Tongue (tissue), 2 donors: ENCODE measurements around the gene KLHL25. TPM values are rescaled to one million over a fixed set of nuclear protein-coding genes. Genes with fewer than 3 reads are reported as not detected.

Experiments used
- DNase-seq: peaks from one replicate; pipeline ENCODE4 v3.0.0-alpha.2; 2015
- total RNA-seq: library from RNA; depleted of rRNA; stranded (reverse); fragments of >200 nt; gene quantifications from one replicate; pipeline ENCODE4 v1.2.3, GENCODE V29; 2014

Gene KLHL25
- total RNA-seq, 1 donor from 2014 or later: 7.4 TPM

DNA sequence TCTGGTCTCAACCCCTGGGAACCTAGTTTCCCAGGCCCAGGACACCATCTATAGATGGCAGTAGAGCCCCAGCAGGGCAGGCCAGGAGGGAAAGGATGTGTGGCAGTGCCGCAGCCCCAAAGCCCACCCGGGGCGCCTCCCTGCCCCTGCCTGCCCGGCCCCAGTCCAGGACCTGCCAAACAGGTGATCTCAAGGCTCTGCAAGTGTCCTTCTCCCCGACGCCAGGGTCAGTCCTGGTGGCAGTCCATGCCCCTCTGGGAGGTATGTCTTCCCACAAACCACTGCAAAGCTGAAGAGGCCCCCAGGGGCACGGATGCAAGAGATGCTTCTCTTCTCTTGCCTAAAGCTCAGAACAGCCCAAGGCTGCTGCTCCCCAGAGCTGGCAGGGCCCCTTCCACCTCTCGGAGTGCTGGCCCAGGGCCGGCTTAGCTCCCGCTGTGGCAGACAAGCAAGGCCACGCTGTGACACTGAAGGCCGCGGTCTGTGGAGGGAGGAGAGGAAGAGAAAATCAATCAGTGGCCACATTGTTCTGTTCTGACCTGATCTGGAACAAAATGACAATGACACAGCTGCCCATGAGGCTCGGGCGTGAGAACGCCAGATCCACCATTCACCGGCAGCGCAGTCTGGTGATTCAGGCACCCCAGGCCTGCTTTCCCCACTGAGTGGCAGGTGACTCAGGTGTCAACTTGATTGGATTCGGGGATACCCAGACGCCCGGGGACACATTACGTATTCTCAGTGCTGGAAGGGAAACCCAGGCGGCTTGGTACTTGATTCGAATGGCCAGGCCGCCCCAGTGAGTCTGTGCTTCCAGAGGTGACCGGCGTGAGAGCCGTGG is 34.0 kb downstream of the KLHL25 start:
- no peak for DNase-seq

GRCh38 chr15:85760049-85760448 is 34.7 kb downstream of the KLHL25 start:
- DNase-seq: no peak

DNA sequence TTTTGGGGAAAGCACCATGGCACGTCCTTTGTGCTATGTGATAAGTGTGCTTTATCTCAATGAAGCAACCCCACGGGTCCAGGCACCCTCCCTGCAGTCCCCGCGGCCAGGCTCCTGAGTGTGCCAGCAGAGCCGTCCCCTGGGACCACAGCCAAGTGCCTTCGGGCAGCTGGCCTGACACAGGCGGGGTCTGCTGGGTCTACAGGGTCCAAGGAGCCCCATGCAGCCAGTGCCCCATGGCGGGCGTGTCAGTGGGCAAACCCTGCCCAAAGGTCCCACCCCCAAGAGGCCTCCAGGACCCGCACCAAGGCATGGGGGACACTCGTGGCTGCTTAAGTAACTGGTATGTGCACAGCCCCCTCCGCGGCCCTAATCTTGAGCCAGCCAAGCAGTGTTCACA is 35.3 kb downstream of the KLHL25 start:
- DNase-seq: no peak

GRCh38 chr15:85758655-85758978 is 36.1 kb downstream of the KLHL25 start:
- DNase-seq: no peak

DNA sequence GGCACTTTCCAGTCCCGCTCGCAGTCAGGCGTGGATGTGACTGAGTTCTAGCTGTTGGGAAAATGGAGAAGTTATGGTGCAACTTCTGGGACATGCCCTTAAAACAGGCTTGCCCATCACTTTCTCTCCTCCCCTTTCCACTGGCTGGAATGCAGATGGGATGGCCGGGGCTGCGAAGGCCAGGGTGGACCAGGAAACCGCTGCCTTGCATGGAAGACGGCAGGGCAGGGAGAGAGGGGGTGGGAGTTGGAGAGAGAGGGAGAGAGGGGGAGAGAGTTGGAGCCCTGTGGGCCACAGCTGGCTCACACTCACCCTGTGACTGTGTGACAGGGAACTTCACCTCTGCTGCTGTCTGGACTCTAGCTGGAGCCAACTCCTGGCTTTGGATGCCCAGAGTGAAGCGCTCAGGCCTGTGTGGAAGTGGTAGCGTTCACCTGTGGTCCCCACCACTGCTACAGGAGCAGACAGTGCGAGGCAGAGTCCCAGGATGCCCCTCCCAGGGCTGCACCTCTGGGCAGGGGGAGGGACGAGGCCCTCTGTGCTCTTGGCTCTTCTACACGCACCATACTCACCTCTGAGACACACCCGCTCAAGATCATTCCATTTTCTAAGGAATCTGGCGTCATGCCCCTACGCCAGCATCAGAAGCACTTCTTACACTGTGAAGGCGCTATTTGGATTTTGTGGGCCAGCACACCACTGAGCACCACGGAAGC is 36.6 kb downstream of the KLHL25 start:
- no peak for DNase-seq

DNA sequence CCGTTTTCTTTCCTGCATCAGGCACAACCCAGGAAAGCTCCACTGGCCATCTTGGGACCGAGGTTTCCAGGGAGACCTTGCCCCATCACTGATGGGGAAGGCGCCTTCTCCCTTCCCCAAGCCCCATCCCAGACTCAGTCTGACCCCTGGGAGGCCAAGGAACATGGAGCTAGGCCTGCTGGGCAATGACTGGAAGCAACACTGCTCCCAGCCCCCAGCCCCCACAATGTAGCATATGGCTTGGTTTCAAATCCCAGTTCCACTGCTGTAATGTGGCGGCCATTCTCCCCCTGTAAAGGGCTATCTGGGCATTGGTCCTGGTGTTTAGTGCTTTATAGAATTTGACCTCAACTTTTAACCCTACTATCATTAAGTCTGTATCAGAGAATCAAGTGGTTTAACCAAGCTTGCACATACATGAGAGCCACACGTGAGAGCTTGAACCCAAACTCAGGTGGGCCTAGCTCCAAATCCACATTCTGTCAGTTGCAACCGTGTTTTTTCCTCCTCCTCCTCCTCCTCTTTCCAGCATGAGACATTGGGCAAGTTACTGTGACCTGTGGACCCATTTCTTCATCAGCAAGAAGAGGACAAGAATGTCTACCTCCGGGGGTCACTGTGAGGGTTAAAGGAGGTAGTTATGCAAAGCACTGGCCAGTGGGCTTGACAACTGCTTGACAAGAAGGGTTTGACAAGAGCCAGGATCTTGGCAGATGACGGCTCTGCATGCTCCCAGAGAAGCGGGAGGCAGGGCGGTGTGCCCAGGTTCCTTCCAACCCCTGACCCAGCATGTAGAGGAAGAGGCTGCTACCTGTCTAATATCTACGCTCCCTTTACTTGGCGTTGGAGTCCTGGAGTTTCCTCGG is 37.4 kb downstream of the KLHL25 start:
- DNase-seq: no peak

DNA sequence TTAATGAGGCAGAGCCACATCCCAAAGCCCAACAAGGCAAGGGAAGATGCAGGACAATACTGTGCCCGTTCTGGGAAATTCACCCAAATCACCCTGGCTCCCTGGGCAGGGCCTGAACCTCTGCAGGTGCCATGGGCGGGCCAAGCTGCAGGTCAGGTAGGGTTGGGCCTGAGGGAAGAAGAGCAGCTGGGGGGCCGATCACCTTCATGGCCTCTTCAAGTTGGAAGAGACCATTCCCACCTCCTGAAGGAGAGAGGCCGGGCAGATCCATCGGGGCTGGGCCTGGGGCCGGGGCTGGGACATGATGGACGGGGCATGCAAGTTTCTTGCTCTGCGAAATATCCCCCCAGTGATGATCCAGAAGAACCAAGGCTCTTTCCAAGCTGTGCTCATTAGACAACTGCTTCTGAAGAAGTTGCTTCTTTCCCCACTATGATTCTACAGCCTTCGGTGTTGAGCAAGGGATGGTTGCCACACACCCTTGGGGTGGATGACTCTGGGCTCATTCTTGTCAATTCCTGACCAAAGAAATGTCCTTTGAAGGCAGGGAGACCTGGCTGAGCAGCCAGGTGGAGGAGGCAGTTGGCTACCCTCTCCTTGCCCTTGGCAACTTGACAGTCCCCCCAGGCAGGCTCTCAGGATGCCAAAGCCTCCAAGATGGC is 38.2 kb downstream of the KLHL25 start:
- DNase-seq: no peak

GRCh38 chr15:85755942-85756341 is 38.8 kb downstream of the KLHL25 start:
- no peak for DNase-seq

DNA sequence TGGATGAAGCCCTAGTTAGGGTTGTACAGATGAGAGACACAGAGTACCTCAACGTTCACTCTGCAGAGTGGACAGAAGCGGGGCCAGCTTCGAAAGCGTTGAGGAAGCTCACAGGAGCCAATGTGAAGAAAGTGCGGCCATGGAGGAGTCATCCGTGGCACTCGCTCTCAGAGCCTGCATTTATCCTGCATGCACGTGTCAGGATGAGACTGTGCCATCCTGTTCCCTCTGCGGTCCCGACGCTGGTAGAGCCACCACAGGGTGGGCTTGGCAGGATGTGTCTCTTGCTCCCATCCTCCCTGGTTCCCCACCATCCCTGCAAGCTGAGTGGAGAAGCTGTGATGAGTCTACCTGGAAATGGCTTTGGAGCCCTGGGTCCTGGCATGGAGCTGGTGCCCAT is 39.3 kb downstream of the KLHL25 start:
- no peak for DNase-seq

GRCh38 chr15:85754989-85755388 is 39.7 kb downstream of the KLHL25 start:
- peak; percentile 93 for DNase-seq

DNA sequence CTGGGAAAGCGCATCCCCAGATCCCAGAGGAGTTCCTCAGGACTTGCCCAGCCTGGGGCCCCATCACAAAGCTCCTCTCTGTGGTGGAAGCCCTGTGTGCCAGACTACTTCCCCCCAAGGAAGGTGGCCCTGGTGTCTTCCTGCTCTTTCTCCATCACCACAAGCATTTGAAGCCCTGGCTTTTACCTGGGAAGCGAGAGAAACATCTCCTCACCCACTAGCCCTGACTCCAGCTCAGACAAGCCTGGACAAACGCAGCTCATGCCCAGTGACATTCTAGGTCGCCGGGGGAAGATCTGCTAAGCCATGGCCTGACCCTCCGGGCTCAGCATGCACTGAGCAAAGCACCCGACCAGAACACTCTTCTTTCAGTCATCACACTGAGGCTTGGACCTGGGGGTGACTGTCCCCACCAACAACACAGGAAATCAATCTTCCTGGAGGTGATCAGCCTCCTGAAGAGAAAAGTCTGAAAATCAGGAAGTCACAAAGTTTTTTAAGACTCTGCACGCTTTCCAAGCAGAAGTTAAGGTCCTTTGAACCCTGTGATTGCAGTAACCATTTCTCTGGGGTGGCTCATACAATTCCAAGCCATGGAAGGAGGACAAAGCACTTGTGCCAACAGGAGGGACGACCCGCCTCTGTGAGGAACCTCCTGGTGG is 40.8 kb downstream of the KLHL25 start:
- no peak for DNase-seq

- DNase-seq: no peak
Observed at GRCh38 chr15:85753261-85753660, 41.5 kb downstream of the KLHL25 start.

GRCh38 chr15:85752491-85752961 is 42.2 kb downstream of the KLHL25 start:
- peak; percentile 69 for DNase-seq

DNA sequence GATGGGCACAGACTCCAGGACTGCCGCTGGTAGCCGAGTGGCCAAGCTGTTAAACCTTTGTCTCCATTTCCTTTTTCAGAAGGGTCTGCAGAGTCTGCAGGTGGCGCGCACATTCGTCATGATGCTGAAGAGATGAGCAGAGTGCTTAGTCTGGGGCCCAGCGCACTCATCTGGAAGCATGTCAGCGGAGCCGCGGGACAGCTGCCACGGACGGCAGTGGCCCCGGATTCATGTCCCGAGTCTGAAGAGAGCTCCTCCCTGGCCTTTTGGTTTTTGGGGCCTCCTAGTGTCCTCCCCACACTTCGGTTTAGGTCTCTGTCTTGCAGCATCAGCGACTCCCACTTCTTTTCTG is 42.6 kb downstream of the KLHL25 start:
- peak; percentile 65 for DNase-seq

DNA sequence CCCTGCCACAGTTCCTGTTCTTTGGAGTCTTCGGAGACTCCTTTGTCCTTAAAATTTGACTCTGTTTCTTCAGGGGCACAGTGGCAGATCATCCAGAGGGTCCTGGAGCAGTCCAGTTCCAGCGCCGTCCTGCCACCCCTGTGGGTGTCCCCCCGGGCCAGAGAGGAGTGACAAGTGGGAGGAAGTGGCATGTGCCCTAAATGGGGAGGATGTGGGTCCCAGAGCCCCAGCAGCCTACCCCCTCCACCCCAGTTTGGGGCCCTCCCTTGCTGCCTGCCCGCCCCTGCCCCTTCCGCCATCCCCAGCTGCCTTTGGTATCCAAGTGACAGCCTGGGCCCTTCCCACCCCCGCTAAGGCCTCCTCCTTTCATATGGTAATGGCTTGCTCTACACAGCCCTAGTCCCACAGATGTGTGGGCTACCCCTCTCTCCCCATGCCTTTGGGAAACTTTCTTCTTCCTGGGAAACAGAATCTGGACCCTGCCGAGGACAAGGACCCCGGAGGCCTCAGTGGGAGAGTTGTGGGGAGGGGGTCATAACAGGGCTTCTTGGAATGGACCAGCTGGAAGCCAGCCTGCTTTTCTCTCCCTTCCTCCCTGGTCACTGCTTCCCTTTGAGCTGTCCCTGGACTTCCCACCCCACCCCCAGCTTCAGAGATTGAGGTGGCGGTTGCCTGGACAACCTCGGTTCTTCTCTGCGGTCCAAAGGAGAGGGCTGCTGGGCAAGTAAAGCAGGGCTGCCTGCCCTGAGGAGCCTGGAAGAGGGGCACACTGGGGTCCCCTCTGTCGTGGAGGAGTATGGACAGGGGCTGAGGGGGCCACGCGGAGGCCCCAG is 43.2 kb downstream of the KLHL25 start:
- DNase-seq: peak; percentile 69

DNA sequence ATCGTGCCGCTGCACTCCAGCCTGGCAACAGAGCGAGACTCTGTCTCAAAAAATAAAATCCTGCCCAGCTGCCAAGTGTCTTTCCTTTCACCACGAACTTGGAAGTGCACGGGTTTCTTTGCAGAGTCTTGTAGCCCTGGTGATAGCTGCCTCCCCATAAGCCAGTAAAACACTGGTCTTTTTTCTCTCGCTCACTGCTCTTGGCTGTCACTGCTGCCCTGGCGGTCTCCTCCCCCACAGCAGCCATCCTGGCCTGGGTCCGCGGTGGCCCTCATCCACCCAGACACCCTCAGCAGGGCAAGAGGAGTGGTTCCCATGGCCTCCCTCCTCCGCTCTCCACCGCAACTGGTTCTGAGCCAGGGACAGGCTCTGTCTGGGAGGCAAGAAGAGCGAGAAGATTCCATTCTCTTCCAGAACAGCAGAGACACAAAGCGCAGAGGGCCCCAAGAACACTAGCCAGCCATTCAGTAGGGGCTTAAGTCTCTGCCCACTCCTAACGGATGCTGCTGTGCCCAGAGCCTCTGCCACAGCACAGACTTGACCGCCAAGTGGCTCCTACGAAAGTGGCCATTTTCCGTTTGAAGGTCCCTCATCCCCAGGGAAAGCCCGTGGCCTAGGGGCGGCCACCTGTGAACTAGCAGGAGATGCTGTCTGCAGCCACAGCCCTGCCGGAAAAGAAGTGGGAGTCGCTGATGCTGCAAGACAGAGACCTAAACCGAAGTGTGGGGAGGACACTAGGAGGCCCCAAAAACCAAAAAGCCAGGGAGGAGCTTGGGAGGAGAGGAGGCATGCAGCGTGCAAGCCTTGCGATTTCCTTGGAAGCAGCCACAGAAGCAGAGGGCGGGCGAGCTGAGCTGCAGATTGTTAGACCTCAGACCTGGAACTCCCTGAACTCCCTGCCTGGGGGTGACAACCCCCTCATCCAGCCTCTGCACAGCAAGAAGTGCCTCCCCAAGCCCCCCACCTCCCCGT is 44.1 kb downstream of the KLHL25 start:
- peak; percentile 89 for DNase-seq

GRCh38 chr15:85749261-85750151 is 45.2 kb downstream of the KLHL25 start:
- peak; percentile 94 for DNase-seq

DNA sequence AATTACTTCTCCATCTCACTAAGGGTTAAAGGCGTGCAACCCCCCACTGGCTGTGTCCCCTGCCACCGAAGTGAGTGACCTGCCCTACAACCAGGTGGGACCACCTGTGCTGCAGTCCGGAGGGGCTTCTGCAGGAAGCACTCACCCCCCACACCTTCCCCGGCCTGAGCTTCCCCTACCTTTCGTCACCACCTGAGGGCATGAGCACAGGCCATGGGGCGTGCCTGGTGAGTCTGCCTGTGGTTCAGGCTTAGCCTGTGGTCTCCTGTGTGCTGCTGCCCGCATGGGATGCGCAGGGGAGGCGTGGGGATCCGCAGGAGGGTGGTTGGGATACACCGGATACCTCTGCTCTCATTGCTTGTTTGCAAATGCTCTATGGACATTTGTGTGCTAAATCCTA is 46.0 kb downstream of the KLHL25 start:
- DNase-seq: no peak
